Daoy (cell line): ENCODE data around the gene PCDHGA10. TPM values are rescaled to one million over a fixed set of nuclear protein-coding genes. Genes with fewer than 3 reads are reported as not detected.
"Not testable (repeated sequence)": the region's sequence is repeated elsewhere in the genome, so short reads cannot be mapped to it uniquely, and the experiment has no call there.

ENCODE experiments used
- DNase-seq: peaks from one replicate; pipeline ENCODE4 v3.0.0-alpha.2; 2015; ENCODE audit warnings: low read depth
- total RNA-seq: library from RNA; depleted of rRNA; stranded (reverse); fragments of >200 nt; shearing (Covaris generic); gene quantifications from 2 replicates; pipeline ENCODE4 v1.2.3, GENCODE V29; 2014; rRNA removed

Gene PCDHGA10
- total RNA-seq, 1 experiment from 2014 or later, result 0.06 TPM

- DNase-seq, result peak; percentile 77
These were observed 8.2 kb downstream of the PCDHGA10 start, which contains the start of gene PCDHGA11 for GRCh38 chr5:141420855-141421488. Gene PCDHGA11, plus strand, starts transcription at chr5:141421051. Its CDS starts 177 bp downstream, at chr5:141421228.

GRCh38 chr5:141421489-141421855 is 8.7 kb downstream of the PCDHGA10 start:
- no peak for DNase-seq

- no peak for DNase-seq
These were observed 10.0 kb downstream of the PCDHGA10 start for GRCh38 chr5:141422742-141423291.

GRCh38 chr5:141427783-141428426 is 15.1 kb downstream of the PCDHGA10 start:
- DNase-seq, result no peak

GRCh38 chr5:141430332-141431113 is 17.7 kb downstream of the PCDHGA10 start, which contains the start of gene PCDHGA12:
Gene PCDHGA12, plus strand, starts transcription at chr5:141430507. Its CDS starts 253 bp downstream, at chr5:141430760.
- no peak for DNase-seq

- no peak for DNase-seq
These were observed 18.5 kb downstream of the PCDHGA10 start for GRCh38 chr5:141431286-141431685.

- DNase-seq, result not testable (repeated sequence)
These were observed 19.5 kb downstream of the PCDHGA10 start for GRCh38 chr5:141432308-141432707.

- not testable (repeated sequence) for DNase-seq
These were observed 19.9 kb downstream of the PCDHGA10 start for GRCh38 chr5:141432726-141433125.

GRCh38 chr5:141434006-141434405 is 21.2 kb downstream of the PCDHGA10 start:
- DNase-seq, result no peak

- no peak for DNase-seq
These were observed 24.4 kb downstream of the PCDHGA10 start for GRCh38 chr5:141437221-141437620.

GRCh38 chr5:141439411-141440141 is 26.8 kb downstream of the PCDHGA10 start:
- no peak for DNase-seq

GRCh38 chr5:141440341-141440740 is 27.6 kb downstream of the PCDHGA10 start:
- DNase-seq, result no peak

- DNase-seq, result no peak
These were observed 28.9 kb downstream of the PCDHGA10 start for GRCh38 chr5:141441571-141442170.

- DNase-seq, result no peak
These were observed 52.6 kb downstream of the PCDHGA10 start for GRCh38 chr5:141465351-141465750.

Other genes with a start within 250 kb of the PCDHGA10 start
- 2.6 and 3.9 TPM in 2 replicates for gene PCDHB7, start 240.3 kb upstream of the PCDHGA10 start, total RNA-seq
- 6.7 and 8.3 TPM in 2 replicates for gene PCDHB8, start 235.2 kb upstream of the PCDHGA10 start, total RNA-seq
- 4.3 and 4.8 TPM in 2 replicates for gene PCDHB16, start 230.6 kb upstream of the PCDHGA10 start, total RNA-seq
- 0.40 and 1.6 TPM in 2 replicates for gene PCDHB9, start 225.8 kb upstream of the PCDHGA10 start, total RNA-seq
- 0.40 and 0.71 TPM in 2 replicates for gene PCDHB10, start 220.6 kb upstream of the PCDHGA10 start, total RNA-seq
- gene PCDHB11, start 213.4 kb upstream of the PCDHGA10 start, total RNA-seq, result 0.40 and 1.1 TPM in 2 replicates
- 2.1 and 3.6 TPM in 2 replicates for gene PCDHB12, start 204.3 kb upstream of the PCDHGA10 start, total RNA-seq
- 1.7 and 2.1 TPM in 2 replicates for gene PCDHB13, start 199.1 kb upstream of the PCDHGA10 start, total RNA-seq
- gene PCDHB14, start 189.6 kb upstream of the PCDHGA10 start, total RNA-seq, result 1.0 and 1.5 TPM in 2 replicates
- 0.21 and 0.86 TPM in 2 replicates for gene PCDHB15, start 167.6 kb upstream of the PCDHGA10 start, total RNA-seq
- 0.11 and 1.8 TPM in 2 replicates for gene SLC25A2, start 108.9 kb upstream of the PCDHGA10 start, total RNA-seq
- 55.5 and 57.7 TPM in 2 replicates for gene TAF7, start 92.2 kb upstream of the PCDHGA10 start, total RNA-seq
- gene PCDHGA1, start 82.5 kb upstream of the PCDHGA10 start, total RNA-seq, result 0.18 and 0.34 TPM in 2 replicates
- 0.15 and 0.74 TPM in 2 replicates for gene PCDHGA2, start 74.2 kb upstream of the PCDHGA10 start, total RNA-seq
- gene PCDHGA3, start 69.2 kb upstream of the PCDHGA10 start, total RNA-seq, result 0.57 TPM in 1 of 2 replicates, not detected in the other
- gene PCDHGB1, start 62.9 kb upstream of the PCDHGA10 start, total RNA-seq, result 1.4 and 1.5 TPM in 2 replicates
- 0.63 and 1.6 TPM in 2 replicates for gene PCDHGA4, start 58.0 kb upstream of the PCDHGA10 start, total RNA-seq
- 0.23 and 0.24 TPM in 2 replicates for gene PCDHGB2, start 53.0 kb upstream of the PCDHGA10 start, total RNA-seq
- 0.23 and 0.39 TPM in 2 replicates for gene PCDHGA5, start 48.8 kb upstream of the PCDHGA10 start, total RNA-seq
- 0.68 and 1.1 TPM in 2 replicates for gene PCDHGB3, start 42.7 kb upstream of the PCDHGA10 start, total RNA-seq
- 0.24 and 0.46 TPM in 2 replicates for gene PCDHGA6, start 39.1 kb upstream of the PCDHGA10 start, total RNA-seq
- 0.06 and 0.42 TPM in 2 replicates for gene PCDHGA7, start 30.2 kb upstream of the PCDHGA10 start, total RNA-seq
- gene PCDHGB4, start 25.3 kb upstream of the PCDHGA10 start, total RNA-seq, result 0.06 and 0.09 TPM in 2 replicates
- gene PCDHGA8, start 20.4 kb upstream of the PCDHGA10 start, total RNA-seq, result 0.06 TPM in 1 of 2 replicates, not detected in the other
- 0.09 TPM in 1 of 2 replicates, not detected in the other for gene PCDHGB5, start 15.0 kb upstream of the PCDHGA10 start, total RNA-seq
- 1.2 TPM in 1 of 2 replicates, not detected in the other for gene PCDHGA9, start 10.2 kb upstream of the PCDHGA10 start, total RNA-seq
- gene PCDHGB6, start 5.0 kb upstream of the PCDHGA10 start, total RNA-seq, result 1.3 and 2.5 TPM in 2 replicates
- gene PCDHGB7, start 4.7 kb downstream of the PCDHGA10 start, total RNA-seq, result 0.06 and 0.17 TPM in 2 replicates
- gene PCDHGA11, start 8.1 kb downstream of the PCDHGA10 start, total RNA-seq, result 15.0 TPM in 2 replicates
- gene PCDHGA12, start 17.5 kb downstream of the PCDHGA10 start, total RNA-seq, result not detected in 2 replicates
- 37.0 and 41.5 TPM in 2 replicates for gene PCDHGC3, start 63.0 kb downstream of the PCDHGA10 start, total RNA-seq
- 0.18 and 0.23 TPM in 2 replicates for gene PCDHGC4, start 72.0 kb downstream of the PCDHGA10 start, total RNA-seq
- 0.06 and 0.09 TPM in 2 replicates for gene PCDHGC5, start 76.1 kb downstream of the PCDHGA10 start, total RNA-seq
- 40.7 and 43.5 TPM in 2 replicates for gene DIAPH1, start 206.0 kb downstream of the PCDHGA10 start, total RNA-seq
- gene HDAC3, start 223.9 kb downstream of the PCDHGA10 start, total RNA-seq, result 62.0 and 62.6 TPM in 2 replicates
- 2.6 and 3.4 TPM in 2 replicates for gene RELL2, start 224.0 kb downstream of the PCDHGA10 start, total RNA-seq
- 7.5 and 13.2 TPM in 2 replicates for gene FCHSD1, start 238.4 kb downstream of the PCDHGA10 start, total RNA-seq